Parathyroid adenoma (tissue), 2 donors: ENCODE results near the gene EDEM3.

Source experiments
- H2AFZ ChIP-seq: fragments of 300-600 bp; sonication (generic); one replicate; pipeline ENCODE4 v1.7.0; 2017; ENCODE audit warnings: antibody characterized with exemption, mild to moderate bottlenecking
- H3K27ac ChIP-seq: fragments of 300-600 bp; sonication (generic); one replicate; pipeline ENCODE4 v1.7.0; 2017
- H3K27me3 ChIP-seq: fragments of 300-600 bp; sonication (generic); one replicate; pipeline ENCODE4 v1.7.0; 2017; ENCODE audit warnings: low read length; ENCODE audit not compliant: control insufficient read depth, insufficient read depth
- H3K36me3 ChIP-seq: fragments of 300-600 bp; sonication (generic); one replicate; pipeline ENCODE4 v1.7.0; 2017; ENCODE audit warnings: low read length; ENCODE audit not compliant: control insufficient read depth, insufficient read depth
- H3K4me1 ChIP-seq: fragments of 300-600 bp; sonication (generic); one replicate; pipeline ENCODE4 v1.7.0; 2017; ENCODE audit warnings: control low read depth
- H3K4me2 ChIP-seq: fragments of 300-600 bp; sonication (generic); one replicate; pipeline ENCODE4 v1.7.0; 2017; ENCODE audit warnings: low read length
- H3K4me3 ChIP-seq: fragments of 300-600 bp; sonication (generic); one replicate; pipeline ENCODE4 v1.7.0; 2017; ENCODE audit warnings: low read depth, low read length
- H3K79me2 ChIP-seq: fragments of 300-600 bp; sonication (generic); one replicate; pipeline ENCODE4 v1.7.0; 2017; ENCODE audit warnings: control low read depth
- H3K9ac ChIP-seq: fragments of 300-600 bp; sonication (generic); one replicate; pipeline ENCODE4 v1.7.0; 2017; ENCODE audit warnings: mild to moderate bottlenecking
- H3K9me3 ChIP-seq: fragments of 300-600 bp; sonication (generic); one replicate; pipeline ENCODE4 v1.7.0; 2017; ENCODE audit warnings: low read length; ENCODE audit not compliant: control insufficient read depth
- TF ChIP-seq, protein P1 (sequence below): fragments of 300-600 bp; sonication (generic); IDR thresholded peaks from one replicate; pipeline ENCODE4 v1.7.0; 2017; ENCODE audit warnings: antibody characterized with exemption, mild to moderate bottlenecking
- donor health status: primary hyperparathyroidism.

The EDEM3 gene

DNA sequence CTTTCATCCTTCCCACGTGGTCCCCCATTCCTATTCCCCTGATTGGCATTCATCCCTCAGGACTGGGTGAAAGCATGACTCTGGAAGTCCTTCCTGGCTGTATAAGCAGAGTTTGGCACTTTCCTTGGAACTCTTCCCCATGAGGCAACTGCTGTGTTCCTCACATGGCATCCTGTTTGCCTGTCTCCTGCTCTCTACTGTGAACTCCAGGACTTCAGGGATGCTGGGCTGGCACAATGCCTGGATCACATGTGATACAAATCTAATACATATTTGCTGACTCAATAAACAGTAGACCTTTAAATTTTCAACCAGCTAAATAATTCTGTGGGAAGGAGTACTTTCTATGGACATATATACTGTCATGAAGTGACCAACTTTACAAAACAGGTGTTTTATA, 46.8 kb upstream of the EDEM3 start:
- Histone ChIP-seq H3K36me3 (no peaks in the 10 kb centered on the region), H3K4me2 (no peak overlapping the region), H2AFZ (no peak overlapping the region), H3K27ac (no peak overlapping the region), H3K79me2 (no peaks in the 10 kb centered on the region), H3K4me3 (no peak overlapping the region), H3K9ac (no peak overlapping the region), H3K4me1 (no peaks in the 10 kb centered on the region), H3K9me3 (no peaks in the 10 kb centered on the region), H3K27me3 (no peaks in the 10 kb centered on the region)
- TF ChIP-seq, protein P1, sequence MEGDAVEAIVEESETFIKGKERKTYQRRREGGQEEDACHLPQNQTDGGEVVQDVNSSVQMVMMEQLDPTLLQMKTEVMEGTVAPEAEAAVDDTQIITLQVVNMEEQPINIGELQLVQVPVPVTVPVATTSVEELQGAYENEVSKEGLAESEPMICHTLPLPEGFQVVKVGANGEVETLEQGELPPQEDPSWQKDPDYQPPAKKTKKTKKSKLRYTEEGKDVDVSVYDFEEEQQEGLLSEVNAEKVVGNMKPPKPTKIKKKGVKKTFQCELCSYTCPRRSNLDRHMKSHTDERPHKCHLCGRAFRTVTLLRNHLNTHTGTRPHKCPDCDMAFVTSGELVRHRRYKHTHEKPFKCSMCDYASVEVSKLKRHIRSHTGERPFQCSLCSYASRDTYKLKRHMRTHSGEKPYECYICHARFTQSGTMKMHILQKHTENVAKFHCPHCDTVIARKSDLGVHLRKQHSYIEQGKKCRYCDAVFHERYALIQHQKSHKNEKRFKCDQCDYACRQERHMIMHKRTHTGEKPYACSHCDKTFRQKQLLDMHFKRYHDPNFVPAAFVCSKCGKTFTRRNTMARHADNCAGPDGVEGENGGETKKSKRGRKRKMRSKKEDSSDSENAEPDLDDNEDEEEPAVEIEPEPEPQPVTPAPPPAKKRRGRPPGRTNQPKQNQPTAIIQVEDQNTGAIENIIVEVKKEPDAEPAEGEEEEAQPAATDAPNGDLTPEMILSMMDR: no peak

GRCh38 chr1:184800876-184801275, 46.2 kb upstream of the EDEM3 start:
- no peak overlapping the region for H3K27ac ChIP-seq
- H3K4me3 ChIP-seq: no peak overlapping the region
- no peaks in the 10 kb centered on the region for H3K36me3 ChIP-seq
- TF ChIP-seq, protein P1: no peak
- H3K79me2 ChIP-seq: no peaks in the 10 kb centered on the region
- no peak overlapping the region for H3K4me2 ChIP-seq
- no peaks in the 10 kb centered on the region for H3K4me1 ChIP-seq
- H2AFZ ChIP-seq: no peak overlapping the region
- H3K27me3 ChIP-seq: no peaks in the 10 kb centered on the region
- no peak overlapping the region for H3K9ac ChIP-seq
- H3K9me3 ChIP-seq: no peaks in the 10 kb centered on the region

- TF ChIP-seq, protein P1: no peak
- Histone ChIP-seq H3K4me1 (no peaks in the 10 kb centered on the region), H3K36me3 (no peaks in the 10 kb centered on the region), H3K79me2 (no peaks in the 10 kb centered on the region), H2AFZ (no peak overlapping the region), H3K4me2 (no peak overlapping the region), H3K9ac (no peak overlapping the region), H3K9me3 (no peaks in the 10 kb centered on the region), H3K4me3 (no peak overlapping the region), H3K27ac (no peak overlapping the region), H3K27me3 (no peaks in the 10 kb centered on the region)
These were observed 39.3 kb upstream of the EDEM3 start for GRCh38 chr1:184793967-184794366.

- Histone ChIP-seq H3K4me2 (no peak overlapping the region), H3K9ac (no peak overlapping the region), H3K27me3 (no peaks in the 10 kb centered on the region), H2AFZ (no peak overlapping the region), H3K4me1 (no peaks in the 10 kb centered on the region), H3K4me3 (no peak overlapping the region), H3K27ac (no peak overlapping the region), H3K79me2 (no peaks in the 10 kb centered on the region), H3K36me3 (no peaks in the 10 kb centered on the region), H3K9me3 (no peaks in the 10 kb centered on the region)
- TF ChIP-seq, protein P1: no peak
These were observed 37.9 kb upstream of the EDEM3 start for GRCh38 chr1:184792450-184792969.

DNA sequence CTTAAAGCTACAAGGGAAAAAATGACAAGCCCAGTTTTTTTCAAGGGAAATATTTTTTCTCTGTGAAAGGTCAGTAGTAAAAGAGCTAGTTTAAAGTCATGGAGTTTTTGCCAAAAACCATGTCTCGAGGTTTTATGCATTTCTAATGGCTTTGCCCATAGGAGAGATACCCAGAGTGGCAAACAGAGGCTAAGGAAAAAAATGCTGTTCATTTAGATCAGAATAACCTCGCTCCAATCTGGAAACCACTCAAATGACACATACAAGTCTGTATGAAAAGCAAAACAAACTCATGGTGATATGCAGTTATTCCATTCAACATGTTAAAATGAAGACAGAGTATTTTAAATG, 36.9 kb upstream of the EDEM3 start:
- Histone ChIP-seq H3K27me3 (no peaks in the 10 kb centered on the region), H3K4me2 (no peak overlapping the region), H3K4me1 (no peaks in the 10 kb centered on the region), H3K27ac (no peak overlapping the region), H3K36me3 (no peaks in the 10 kb centered on the region), H3K4me3 (no peak overlapping the region), H2AFZ (no peak overlapping the region), H3K79me2 (no peaks in the 10 kb centered on the region), H3K9me3 (no peaks in the 10 kb centered on the region), H3K9ac (no peak overlapping the region)
- TF ChIP-seq, protein P1: no peak
